HG02840 (cell line): ENCODE data around the gene DAP.

Experiments used
- ATAC-seq: cut with Tn5 transposase; IDR thresholded peaks from one replicate; pipeline ENCODE4 v1.9.1; 2021; ENCODE audit warnings: mild to moderate bottlenecking, moderate library complexity, moderate number of reproducible peaks; ENCODE audit not compliant: unreplicated experiment, low FRiP score

Gene DAP

DNA sequence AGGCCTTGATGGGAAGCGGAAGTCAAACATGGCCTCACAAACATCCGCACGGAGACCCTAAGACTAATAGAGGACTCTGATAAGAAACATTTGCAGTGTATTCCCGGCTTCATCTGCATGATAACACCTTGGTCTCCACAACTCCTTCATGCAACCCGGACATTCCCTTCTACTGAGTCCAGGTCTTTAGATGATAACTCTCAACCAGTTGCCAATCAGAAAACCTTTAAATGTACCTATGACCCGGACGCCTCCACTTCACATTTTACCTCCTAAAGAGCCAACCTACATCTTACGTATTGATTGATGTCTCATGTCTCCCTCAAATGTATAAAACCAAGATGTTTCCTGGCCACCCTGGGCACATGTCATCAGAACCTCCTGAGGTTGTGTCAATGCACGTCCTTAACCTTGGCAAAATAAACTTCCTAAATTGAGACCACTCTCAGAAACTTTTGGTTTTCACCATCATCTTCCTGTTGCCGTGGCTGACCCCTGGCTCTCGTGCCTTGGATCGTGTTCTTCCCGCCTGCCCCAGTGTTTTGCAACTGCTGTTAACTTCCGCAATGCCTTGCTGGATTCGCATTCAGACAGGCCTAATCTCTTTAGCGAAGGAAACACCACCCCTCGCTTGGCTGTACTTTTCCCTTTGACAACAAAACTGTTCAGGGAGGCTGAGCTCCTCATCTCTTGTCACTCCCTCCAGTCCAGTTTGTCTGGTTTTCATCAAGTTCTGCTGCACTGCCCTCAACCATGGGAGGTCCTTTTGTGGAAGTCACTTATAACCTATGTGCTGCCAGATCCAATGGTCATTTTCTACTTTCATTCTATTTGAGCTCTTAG lies 1.1 kb upstream of the DAP start:
- no peak for ATAC-seq

- ATAC-seq = no peak
Measured at GRCh38 chr5:10760921-10761184, 181 bp downstream of the DAP start.

DNA sequence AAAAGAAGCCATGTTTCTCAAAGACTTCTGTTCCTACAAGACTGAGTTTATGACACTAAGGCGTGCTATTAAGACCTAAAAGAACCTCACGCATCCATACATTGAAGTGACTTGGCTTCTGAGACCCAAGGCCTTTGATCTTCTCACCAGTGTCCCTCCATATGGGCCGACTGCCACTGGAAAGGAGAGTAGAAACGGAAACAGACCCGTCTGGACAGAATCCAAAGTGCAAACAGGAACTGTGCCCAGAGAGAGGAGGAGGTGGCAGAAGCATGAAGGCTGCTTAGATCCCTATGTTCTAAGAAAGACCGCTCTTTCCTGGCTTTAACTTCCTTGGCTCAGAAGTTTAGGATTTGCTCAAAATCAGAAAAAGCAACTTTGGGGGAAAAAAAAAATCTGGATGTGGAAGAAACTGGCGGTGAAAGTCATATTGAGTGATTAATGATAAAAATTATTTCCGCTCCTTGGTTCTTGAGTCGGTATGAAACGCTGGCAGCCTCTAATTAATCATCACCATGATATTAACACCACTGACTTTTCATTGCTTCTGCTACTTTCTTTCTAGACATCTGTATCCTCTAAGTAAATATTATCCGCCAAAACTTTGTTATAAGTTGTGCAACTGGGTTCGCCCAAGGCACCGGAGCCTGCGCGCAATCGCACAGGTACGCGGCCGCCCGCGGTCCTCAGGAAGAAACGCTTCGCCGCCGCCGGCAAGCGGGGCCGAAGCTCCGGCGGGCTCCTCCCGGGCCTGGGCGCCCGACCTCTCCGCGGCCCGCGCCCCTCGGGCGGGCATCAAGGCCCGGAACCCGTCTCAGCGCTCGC lies 726 bp downstream of the DAP start:
- peak; percentile 16 for ATAC-seq

DNA sequence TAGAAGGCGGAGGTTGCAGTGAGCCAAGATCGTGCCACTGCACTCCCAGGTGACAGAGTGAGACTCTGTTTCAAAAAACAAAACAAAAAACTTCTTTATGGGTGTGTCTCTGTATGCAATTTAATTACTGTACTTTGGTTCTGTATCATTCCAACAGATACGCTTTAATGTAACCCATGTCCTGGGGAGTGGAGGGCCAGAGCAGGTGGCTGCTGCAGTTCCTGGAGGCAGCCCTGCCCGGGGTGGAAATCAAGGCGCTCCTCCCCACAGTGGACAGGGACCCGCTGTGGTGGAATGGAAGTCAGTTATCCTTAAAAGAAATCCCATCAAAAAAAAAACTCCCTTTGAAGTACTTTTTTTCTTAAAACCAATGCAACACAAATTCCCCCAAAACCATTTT lies 1.9 kb downstream of the DAP start:
- ATAC-seq = no peak

GRCh38 chr5:10757922-10758555 lies 3.0 kb downstream of the DAP start:
- no peak for ATAC-seq

DNA sequence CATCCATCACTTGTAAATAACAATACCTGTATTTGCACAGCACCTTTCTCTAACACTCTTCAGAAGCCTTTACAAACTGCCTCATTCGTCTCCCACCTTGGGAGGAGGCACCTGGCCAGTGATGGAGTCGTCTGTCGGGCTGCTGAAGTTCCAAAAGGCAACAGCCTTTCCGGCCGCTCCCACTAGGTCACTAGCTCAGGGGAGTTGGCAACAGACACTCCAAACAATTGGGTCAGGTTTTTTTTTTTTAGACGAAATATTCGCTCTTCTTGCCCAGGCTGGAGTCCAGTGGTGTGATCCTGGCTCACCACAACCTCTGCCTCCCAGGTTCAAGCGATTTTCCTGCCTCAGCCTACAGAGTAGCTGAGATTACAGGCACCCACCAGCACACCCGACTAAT lies 4.0 kb downstream of the DAP start:
- ATAC-seq = no peak

DNA sequence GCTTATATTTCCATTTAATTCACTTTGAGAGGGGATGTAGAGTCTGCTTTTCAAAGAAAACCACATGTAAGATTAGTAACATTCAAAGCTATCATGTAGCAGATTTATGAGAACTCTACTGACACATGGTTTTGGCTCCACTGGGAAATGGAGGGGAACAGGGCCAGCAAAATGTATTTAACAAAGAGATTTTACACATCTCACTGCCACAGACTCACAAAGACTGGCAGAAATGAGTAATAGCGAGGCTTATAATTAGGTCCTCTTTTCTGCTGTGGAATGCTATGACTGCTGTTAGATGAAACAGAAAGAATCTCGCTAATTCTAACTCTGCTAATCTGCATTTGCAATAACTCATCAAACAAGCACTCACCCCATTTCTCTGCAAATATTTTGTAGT lies 4.5 kb downstream of the DAP start:
- ATAC-seq = no peak

DNA sequence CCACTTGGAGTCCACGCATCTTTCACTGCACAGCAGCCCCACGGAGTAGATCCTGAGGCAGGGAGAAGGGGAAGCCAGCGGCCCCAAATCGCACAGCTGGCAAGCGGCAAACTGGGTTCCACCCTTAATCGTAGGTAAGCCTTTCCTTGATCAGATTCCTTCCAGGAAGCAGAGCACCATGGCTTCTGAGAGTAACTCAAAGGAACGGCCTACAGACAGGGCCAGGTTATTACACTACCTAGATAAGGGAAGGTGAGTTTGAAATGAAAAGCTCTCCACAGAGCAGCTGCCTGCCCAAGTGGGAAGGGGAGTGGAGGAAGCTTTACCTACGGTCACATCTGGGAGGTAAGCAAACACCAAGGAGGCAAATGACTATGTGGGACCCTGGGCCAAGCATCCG lies 7.9 kb downstream of the DAP start:
- ATAC-seq = no peak

DNA sequence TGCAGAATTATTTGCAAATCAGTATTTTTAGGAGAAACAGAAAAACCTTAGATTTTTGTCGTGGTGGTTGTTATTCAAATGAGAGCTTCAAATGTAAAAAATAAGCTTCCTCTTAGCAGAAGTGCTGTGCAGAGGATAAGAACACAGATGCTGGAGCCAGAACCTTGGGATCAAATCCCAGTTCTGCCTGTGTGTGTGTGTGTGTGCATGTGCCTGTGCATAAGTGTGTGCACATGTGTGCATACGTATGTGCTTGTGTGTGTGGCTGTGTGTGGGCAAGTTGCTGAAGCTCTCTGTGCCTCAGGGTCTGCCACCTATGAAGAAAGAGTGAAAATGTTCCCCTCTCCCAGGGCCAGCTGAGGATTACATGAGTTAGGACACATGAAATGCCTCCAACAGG lies 8.6 kb downstream of the DAP start:
- ATAC-seq = no peak

- no peak for ATAC-seq
Measured at GRCh38 chr5:10750909-10751308, 10.1 kb downstream of the DAP start.

- peak; percentile 62 for ATAC-seq
Measured at GRCh38 chr5:10747678-10748622, 13.1 kb downstream of the DAP start.

DNA sequence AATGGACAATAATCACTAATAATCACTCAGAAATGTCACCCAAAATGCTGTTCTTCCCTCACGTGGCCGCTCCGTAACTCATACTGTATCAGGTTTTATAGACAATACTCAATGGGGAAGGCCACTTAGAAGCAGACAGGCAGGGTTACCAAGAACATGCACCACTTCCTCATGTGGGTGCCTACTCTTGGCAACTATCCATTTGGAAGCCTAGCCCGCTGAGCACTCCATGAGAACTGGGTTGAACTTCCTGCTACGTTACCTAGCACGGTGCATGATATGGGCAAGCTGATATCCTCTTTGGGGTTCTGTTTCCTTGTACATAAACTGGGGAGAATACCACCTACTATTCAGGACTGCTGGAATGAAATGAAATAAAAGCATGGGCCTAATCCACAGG lies 14.3 kb downstream of the DAP start:
- ATAC-seq = no peak

DNA sequence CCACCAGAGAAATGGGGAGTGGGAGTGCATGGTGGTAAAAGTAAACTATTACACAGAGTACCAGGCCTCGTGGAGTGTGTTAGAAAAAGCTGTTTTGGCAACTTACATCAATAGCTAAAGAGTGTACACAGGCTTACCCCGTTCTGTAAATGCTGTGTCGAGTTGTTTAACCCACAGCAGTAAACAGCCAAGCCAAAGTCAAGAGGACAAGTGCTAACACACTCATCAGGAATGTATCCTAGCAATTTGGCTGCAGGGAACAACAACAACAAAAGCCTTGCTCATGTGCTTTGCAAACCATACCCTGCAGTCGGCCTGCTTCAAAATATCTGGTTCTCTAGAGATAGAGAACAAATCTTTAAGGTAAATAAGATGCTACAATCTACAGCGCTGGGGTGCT lies 15.9 kb downstream of the DAP start:
- ATAC-seq = no peak

GRCh38 chr5:10744681-10745080 lies 16.4 kb downstream of the DAP start:
- no peak for ATAC-seq

DNA sequence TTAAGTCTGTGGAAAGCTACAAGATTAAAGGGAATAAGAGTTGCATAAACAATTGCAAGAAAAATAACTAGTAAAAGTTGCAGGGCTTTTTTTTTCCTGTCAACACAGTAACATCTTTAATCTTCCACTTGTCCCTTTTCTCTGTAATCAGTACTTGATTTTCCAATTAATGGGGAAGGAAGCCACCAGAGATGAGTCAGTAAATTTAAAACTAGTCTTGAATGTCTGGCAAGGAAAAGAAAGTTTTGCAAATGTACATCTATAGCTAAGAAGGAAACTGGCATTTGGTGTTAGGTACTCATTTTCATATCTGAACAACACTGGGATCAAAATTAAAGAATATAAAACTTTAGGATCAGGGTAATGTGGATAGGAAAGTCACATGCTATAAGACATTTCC lies 17.1 kb downstream of the DAP start:
- ATAC-seq = no peak

- ATAC-seq = no peak
Measured at GRCh38 chr5:10743526-10743925, 17.5 kb downstream of the DAP start.

DNA sequence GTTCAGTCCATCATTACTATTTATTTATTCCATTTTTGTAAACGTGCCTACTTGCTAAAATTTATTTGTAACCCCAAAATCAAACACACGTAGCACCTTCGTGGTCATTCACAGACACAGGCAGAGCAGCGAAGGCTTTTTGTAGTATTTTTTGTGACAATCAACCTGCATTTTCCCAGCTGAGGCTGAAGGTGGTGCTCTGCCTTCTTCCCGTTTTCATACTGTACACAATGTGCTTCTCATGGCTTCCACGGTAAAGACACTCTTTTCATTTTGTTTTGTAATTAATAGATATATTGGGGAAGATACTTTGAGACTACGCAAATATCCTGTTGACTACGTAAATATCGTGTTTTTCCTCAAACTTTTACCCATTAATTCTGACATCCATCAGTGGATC lies 19.4 kb downstream of the DAP start:
- no peak for ATAC-seq

- no peak for ATAC-seq
Measured at GRCh38 chr5:10740384-10740783, 20.6 kb downstream of the DAP start.

- no peak for ATAC-seq
Measured at GRCh38 chr5:10737880-10738279, 23.2 kb downstream of the DAP start.

- ATAC-seq = no peak
Measured at GRCh38 chr5:10736808-10737207, 24.2 kb downstream of the DAP start.

GRCh38 chr5:10736354-10736753 lies 24.7 kb downstream of the DAP start:
- no peak for ATAC-seq
